ENCODE measurements around the gene POM121L2. TPM values are rescaled to one million over a fixed set of nuclear protein-coding genes. Genes with fewer than 3 reads are reported as not detected.

POM121L2 gene
- total and polyA plus RNA-seq, 9 of the 15 experiments (the other 6 are each of a cell fraction or from before 2014, with no cell fraction given): 0.23 to 0.45 TPM; not detected in 7

- TF ChIP-seq BCLAF1 (IDR thresholded peaks at IDR 0.05; ENCODE audit: borderline replicate concordance in 1 of 2, control insufficient read depth in 1 of 2, low read depth in 2 of 2, low read length in 1 of 2) (0 out of 4 replicates have a peak, but pooled peaks of 1 of the 2 experiments have one; percentile 36), PCBP2 (IDR thresholded peaks at IDR 0.05; ENCODE audit: low read depth, low read length, poor library complexity, severe bottlenecking) (no peak), FOXJ2 (tag; IDR thresholded peaks at IDR 0.05) (no peak), ESRRB (CRISPR knock-in tag; IDR thresholded peaks at IDR 0.05; ENCODE audit: borderline replicate concordance) (no peak), CC2D1A (IDR thresholded peaks at IDR 0.05) (peak; percentile 75; the same call in 1 of the 2 replicates), FOXK2 (conservative IDR thresholded peaks at IDR 0.05 in 1 of 2, IDR thresholded peaks at IDR 0.05 in 1 of 2; ENCODE audit: low read depth in 2 of 2) (peak in 1 of 2 experiments; percentile 58; a peak in 1 of 4 replicates), ETS1 (conservative IDR thresholded peaks at IDR 0.05; ENCODE audit: control insufficient read depth, low read depth, low read length) (0 out of 2 replicates have a peak, but pooled peaks have one; percentile 44), SMAD3 (CRISPR knock-in tag; conservative IDR thresholded peaks at IDR 0.05) (no peak), ZFP91 (CRISPR knock-in tag; IDR thresholded peaks at IDR 0.05) (no peak), ZNF766 (CRISPR knock-in tag; conservative IDR thresholded peaks at IDR 0.05) (peak; percentile 76), CHAMP1 (IDR thresholded peaks at IDR 0.05) (peak; percentile 85; the same call in 1 of the 2 replicates), PREB (CRISPR knock-in tag; IDR thresholded peaks at IDR 0.05) (peak; percentile 42; the same call in 1 of the 2 replicates), HNRNPK (IDR thresholded peaks at IDR 0.05; ENCODE audit: low read depth, low read length, poor library complexity, severe bottlenecking) (no peak)
Measured at GRCh38 chr6:27275025-27275956, 36.8 kb downstream of the POM121L2 start (continued).
